Stimulated activated CD4-positive, alpha-beta T cell treated with anti-CD3 and anti-CD28 coated beads, Interleukin-2, amount 100 ng/mL, for 4 hours (primary cell): ENCODE results near the gene SH3BGRL2.
"Not testable (repeated sequence)": the region's sequence is repeated elsewhere in the genome, so short reads cannot be mapped to it uniquely, and the experiment has no call there.

Experiments
- DNase-seq: peaks from one replicate; pipeline ENCODE4 v3.0.0-alpha.2; 2020; ENCODE audit warnings: low read depth

The SH3BGRL2 gene

GRCh38 chr6:79614326-79615305 lies 16.5 kb upstream of the SH3BGRL2 start:
- DNase-seq, result no peak

- DNase-seq, result no peak
Measured at GRCh38 chr6:79617518-79617941, 13.6 kb upstream of the SH3BGRL2 start.

GRCh38 chr6:79618425-79618824 lies 12.7 kb upstream of the SH3BGRL2 start:
- DNase-seq, result not testable (repeated sequence)

GRCh38 chr6:79621579-79621978 lies 9.6 kb upstream of the SH3BGRL2 start:
- DNase-seq, result no peak

- no peak for DNase-seq
Measured at GRCh38 chr6:79622364-79622763, 8.8 kb upstream of the SH3BGRL2 start.

- no peak for DNase-seq
Measured at GRCh38 chr6:79623106-79623505, 8.0 kb upstream of the SH3BGRL2 start.

GRCh38 chr6:79625746-79626145 lies 5.4 kb upstream of the SH3BGRL2 start:
- DNase-seq, result no peak

- no peak for DNase-seq
Measured at GRCh38 chr6:79626811-79627210, 4.3 kb upstream of the SH3BGRL2 start.

- no peak for DNase-seq
Measured at GRCh38 chr6:79627422-79627821, 3.7 kb upstream of the SH3BGRL2 start.

GRCh38 chr6:79628466-79629288 lies 2.5 kb upstream of the SH3BGRL2 start:
- no peak for DNase-seq

GRCh38 chr6:79630380-79630882 lies 698 bp upstream of the SH3BGRL2 start:
- no peak for DNase-seq

GRCh38 chr6:79631693-79632172 lies 604 bp downstream of the SH3BGRL2 start:
- DNase-seq, result no peak

GRCh38 chr6:79632580-79632979 lies 1.5 kb downstream of the SH3BGRL2 start:
- no peak for DNase-seq

GRCh38 chr6:79634491-79635231 lies 3.5 kb downstream of the SH3BGRL2 start:
- DNase-seq, result no peak

- DNase-seq, result no peak
Measured at GRCh38 chr6:79635232-79635543, 4.1 kb downstream of the SH3BGRL2 start.

GRCh38 chr6:79636673-79637072 lies 5.5 kb downstream of the SH3BGRL2 start:
- DNase-seq, result no peak

GRCh38 chr6:79640146-79641111 lies 9.3 kb downstream of the SH3BGRL2 start:
- DNase-seq, result no peak

GRCh38 chr6:79646006-79646405 lies 14.9 kb downstream of the SH3BGRL2 start:
- DNase-seq, result peak; percentile 7

GRCh38 chr6:79646561-79646960 lies 15.4 kb downstream of the SH3BGRL2 start:
- DNase-seq, result no peak

GRCh38 chr6:79647741-79648140 lies 16.6 kb downstream of the SH3BGRL2 start:
- no peak for DNase-seq

- no peak for DNase-seq
Measured at GRCh38 chr6:79648328-79648727, 17.2 kb downstream of the SH3BGRL2 start.
